HL-60 (cell line): ENCODE results near the gene TBX4.

Source experiments
- DNase-seq, 2 experiments: peaks; one replicate each; pipeline ENCODE4 v3.0.0-alpha.2; 2010 to 2020; ENCODE audit warnings: low read depth in 1 of 2, low spot score in 1 of 2
- H3K27ac ChIP-seq: fragments of 250-450 bp; sonication (Bioruptor Pico); replicated peaks from 2 replicates; pipeline ENCODE4 v1.5.1; 2020; ENCODE audit warnings: mild to moderate bottlenecking, moderate library complexity
- H3K27me3 ChIP-seq: fragments of 250-450 bp; sonication (Bioruptor Pico); 2 replicates; pipeline ENCODE4 v1.5.1; 2021; ENCODE audit warnings: mild to moderate bottlenecking, moderate library complexity; ENCODE audit not compliant: insufficient read depth, poor library complexity, severe bottlenecking
- H3K4me3 ChIP-seq: replicated peaks from 2 replicates; pipeline ENCODE4 v1.5.1; 2011; ENCODE audit warnings: mild to moderate bottlenecking, control low read depth, low read length; ENCODE audit not compliant: insufficient read depth
- GABPA ChIP-seq: IDR thresholded peaks from 2 replicates; pipeline ENCODE4 v1.6.1; 2012; ENCODE audit warnings: low read depth
- POLR2AphosphoS5 ChIP-seq: IDR thresholded peaks from 2 replicates; pipeline ENCODE4 v1.6.1; 2012; ENCODE audit warnings: low read depth
- SPI1 ChIP-seq: IDR thresholded peaks from 2 replicates; pipeline ENCODE4 v1.6.1; 2012; ENCODE audit warnings: low read depth, mild to moderate bottlenecking, borderline replicate concordance
- TF ChIP-seq, protein P1 (sequence below): IDR thresholded peaks from 2 replicates; pipeline ENCODE4 v1.6.1; 2012; ENCODE audit warnings: low read depth; ENCODE audit not compliant: insufficient replicate concordance
- TF ChIP-seq, protein P2 (sequence below): IDR thresholded peaks from one replicate; pipeline ENCODE4 v1.5.1; 2011; ENCODE audit warnings: low read length, control low read depth, inconsistent platforms; ENCODE audit not compliant: insufficient read depth

Gene TBX4

DNA sequence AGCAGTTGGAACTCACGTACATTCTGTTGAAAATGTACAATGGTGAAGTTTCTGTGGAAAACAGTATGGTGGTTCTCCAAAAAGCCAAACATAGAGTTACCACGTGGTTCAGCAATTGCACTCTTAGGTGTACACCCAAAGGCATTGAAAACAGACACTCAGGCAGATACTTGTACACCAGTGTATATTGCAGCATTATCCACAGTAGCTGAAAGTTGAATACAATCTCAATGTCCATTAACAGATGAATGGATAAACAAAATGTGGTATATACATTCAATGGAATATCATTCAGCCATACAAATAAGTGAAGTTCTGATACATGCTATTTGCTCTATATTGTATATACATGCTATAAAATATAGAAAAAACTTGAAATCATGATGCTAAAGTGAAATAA, 29.4 kb upstream of the TBX4 start:
- no peak overlapping the region for H3K27ac ChIP-seq
- peaks cover 19% of the 10 kb centered on the region for H3K27me3 ChIP-seq
- no peak for DNase-seq
- H3K4me3 ChIP-seq, result no peak overlapping the region
- TF ChIP-seq, protein P1, sequence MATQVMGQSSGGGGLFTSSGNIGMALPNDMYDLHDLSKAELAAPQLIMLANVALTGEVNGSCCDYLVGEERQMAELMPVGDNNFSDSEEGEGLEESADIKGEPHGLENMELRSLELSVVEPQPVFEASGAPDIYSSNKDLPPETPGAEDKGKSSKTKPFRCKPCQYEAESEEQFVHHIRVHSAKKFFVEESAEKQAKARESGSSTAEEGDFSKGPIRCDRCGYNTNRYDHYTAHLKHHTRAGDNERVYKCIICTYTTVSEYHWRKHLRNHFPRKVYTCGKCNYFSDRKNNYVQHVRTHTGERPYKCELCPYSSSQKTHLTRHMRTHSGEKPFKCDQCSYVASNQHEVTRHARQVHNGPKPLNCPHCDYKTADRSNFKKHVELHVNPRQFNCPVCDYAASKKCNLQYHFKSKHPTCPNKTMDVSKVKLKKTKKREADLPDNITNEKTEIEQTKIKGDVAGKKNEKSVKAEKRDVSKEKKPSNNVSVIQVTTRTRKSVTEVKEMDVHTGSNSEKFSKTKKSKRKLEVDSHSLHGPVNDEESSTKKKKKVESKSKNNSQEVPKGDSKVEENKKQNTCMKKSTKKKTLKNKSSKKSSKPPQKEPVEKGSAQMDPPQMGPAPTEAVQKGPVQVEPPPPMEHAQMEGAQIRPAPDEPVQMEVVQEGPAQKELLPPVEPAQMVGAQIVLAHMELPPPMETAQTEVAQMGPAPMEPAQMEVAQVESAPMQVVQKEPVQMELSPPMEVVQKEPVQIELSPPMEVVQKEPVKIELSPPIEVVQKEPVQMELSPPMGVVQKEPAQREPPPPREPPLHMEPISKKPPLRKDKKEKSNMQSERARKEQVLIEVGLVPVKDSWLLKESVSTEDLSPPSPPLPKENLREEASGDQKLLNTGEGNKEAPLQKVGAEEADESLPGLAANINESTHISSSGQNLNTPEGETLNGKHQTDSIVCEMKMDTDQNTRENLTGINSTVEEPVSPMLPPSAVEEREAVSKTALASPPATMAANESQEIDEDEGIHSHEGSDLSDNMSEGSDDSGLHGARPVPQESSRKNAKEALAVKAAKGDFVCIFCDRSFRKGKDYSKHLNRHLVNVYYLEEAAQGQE, result no peak
- TF ChIP-seq SPI1 (no peak), GABPA (no peak), POLR2AphosphoS5 (no peak)
- TF ChIP-seq, protein P2, sequence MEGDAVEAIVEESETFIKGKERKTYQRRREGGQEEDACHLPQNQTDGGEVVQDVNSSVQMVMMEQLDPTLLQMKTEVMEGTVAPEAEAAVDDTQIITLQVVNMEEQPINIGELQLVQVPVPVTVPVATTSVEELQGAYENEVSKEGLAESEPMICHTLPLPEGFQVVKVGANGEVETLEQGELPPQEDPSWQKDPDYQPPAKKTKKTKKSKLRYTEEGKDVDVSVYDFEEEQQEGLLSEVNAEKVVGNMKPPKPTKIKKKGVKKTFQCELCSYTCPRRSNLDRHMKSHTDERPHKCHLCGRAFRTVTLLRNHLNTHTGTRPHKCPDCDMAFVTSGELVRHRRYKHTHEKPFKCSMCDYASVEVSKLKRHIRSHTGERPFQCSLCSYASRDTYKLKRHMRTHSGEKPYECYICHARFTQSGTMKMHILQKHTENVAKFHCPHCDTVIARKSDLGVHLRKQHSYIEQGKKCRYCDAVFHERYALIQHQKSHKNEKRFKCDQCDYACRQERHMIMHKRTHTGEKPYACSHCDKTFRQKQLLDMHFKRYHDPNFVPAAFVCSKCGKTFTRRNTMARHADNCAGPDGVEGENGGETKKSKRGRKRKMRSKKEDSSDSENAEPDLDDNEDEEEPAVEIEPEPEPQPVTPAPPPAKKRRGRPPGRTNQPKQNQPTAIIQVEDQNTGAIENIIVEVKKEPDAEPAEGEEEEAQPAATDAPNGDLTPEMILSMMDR, result no peak

DNA sequence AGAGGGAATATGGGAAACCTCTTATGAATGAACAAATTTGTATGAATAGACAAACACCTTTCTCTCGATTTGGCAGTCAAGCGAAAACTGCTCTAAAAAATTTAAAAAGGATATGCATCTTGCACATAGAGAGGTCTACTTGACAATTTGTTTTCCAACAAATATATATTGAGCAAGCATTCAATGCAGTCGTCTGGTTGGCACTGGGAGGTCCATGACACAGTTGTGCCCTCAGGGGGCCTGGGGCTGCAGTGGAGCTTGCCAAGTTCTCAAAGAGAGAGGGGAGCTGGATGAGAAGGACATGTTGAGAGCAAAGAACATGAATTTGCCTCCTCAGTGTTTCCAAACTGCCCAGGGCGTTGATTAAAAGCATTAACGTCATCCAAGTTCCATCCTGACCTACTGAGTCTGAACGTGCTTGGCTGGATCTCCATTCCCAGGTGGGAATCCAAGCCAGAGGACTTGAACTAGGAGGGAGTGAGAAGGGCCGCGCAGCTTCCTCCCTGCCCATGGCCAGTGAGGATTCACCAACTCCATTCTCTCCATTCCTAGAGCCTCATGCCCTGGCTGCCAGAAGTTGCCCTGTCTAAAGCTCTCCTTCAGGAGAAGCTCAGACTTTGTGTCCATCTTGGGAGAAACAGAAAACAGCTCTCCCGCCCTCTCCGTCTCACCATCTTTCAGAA, 28.1 kb upstream of the TBX4 start:
- Histone ChIP-seq H3K27ac (no peak overlapping the region), H3K4me3 (no peak overlapping the region), H3K27me3 (peaks cover 14% of the 10 kb centered on the region)
- no peak for DNase-seq
- TF ChIP-seq GABPA, result no peak
- TF ChIP-seq, protein P2, result no peak
- TF ChIP-seq SPI1, result no peak
- TF ChIP-seq, protein P1, result no peak
- TF ChIP-seq POLR2AphosphoS5, result no peak

DNA sequence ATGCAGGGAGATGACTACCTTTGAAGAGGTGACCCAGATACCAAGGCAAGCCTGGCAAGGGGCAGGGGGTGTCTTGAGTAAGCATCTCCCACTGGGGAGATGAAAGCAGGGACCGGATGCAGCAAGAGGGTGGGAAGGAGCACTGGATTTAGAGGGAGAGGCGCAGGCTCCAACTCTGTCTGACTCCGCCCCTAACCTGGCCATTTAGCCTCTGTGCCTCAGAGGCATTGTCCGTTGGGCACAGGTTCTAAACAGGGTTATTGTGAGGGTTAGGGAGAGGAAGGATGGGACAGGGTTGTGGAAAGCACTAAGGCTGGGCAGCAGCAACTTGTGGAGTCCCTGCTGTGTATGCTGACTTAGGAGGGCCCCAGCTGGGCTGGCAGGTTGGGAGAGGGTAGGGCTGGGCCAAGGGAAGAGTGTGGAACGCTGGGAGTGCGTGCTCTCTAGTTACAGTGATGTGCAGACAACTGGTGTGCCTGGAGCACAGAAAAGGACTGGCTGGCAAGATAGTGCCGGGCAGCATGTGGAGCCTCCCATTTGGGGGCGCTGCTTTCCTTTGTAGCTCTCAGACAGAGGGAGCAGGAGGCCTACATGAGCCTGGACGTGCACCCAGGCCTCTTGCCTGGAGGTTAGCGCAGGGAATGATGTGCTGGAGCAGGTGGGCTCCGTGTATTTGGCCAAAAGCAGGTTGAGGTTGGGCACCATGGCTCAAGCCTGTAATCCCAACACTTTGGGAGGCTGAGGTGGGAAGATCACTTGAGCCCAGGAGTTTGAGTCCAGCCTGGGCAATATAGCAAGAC, 26.3 kb upstream of the TBX4 start:
- DNase-seq, result no peak
- H3K4me3 ChIP-seq, result no peak overlapping the region
- TF ChIP-seq, protein P1, result no peak
- peaks cover 11% of the 10 kb centered on the region for H3K27me3 ChIP-seq
- H3K27ac ChIP-seq, result no peak overlapping the region
